GM19035 (cell line): Measurements from ENCODE around the gene SCYL1.

ENCODE experiments used
- ATAC-seq: cut with Tn5 transposase; IDR thresholded peaks from one replicate; pipeline ENCODE4 v1.9.1; 2021; ENCODE audit not compliant: unreplicated experiment

The SCYL1 gene

GRCh38 chr11:65579291-65579690 lies 54.4 kb downstream of the SCYL1 start:
- ATAC-seq, result no peak

DNA sequence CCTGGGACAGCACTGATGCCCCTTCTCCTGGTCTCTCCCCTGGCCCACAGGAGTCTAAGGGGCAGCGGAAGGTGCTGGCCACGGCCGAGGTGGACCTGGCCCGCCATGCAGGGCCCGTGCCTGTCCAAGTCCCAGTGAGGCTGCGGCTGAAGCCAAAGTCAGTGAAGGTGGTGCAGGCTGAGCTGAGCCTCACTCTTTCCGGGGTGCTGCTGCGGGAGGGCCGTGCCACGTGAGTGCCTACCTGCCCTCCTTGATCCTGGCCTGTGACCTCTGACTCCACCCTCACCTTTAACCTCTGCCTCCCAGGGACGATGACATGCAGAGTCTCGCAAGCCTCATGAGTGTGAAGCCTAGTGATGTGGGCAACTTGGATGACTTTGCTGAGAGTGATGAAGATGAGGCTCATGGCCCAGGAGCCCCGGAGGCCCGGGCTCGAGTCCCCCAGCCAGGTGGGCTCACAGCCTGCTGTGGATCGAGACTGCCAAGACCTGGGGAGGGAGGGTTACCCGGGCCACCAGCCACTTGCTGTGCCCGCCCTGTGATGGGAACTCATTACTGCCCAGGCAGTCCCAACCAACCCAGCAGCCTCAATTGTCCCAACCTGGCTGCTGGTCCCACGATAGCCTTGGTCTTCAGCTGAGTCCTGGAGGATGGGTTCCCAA lies 55.3 kb downstream of the SCYL1 start:
- no peak for ATAC-seq

GRCh38 chr11:65580756-65581155 lies 55.9 kb downstream of the SCYL1 start:
- no peak for ATAC-seq

DNA sequence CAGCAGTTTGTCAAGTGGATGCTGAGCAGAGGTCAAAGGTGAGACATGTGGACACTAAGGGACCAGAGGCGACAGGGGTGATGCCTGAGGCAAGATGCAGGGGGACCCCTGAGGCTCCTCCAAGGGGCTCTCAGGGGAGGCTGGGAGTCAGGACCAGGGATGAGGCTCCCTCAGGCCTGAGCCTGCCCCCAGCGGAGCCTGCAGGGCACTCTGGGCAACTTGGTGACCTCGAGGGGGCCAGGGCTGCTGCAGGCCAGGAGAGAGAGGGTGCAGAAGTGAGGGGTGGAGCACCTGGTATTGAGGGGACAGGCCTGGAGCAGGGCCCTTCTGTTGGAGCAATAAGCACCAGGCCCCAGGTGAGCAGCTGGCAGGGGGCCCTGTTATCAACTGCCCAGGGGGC lies 57.0 kb downstream of the SCYL1 start:
- ATAC-seq, result no peak

- no peak for ATAC-seq
Measured at GRCh38 chr11:65583589-65583988, 58.7 kb downstream of the SCYL1 start.

DNA sequence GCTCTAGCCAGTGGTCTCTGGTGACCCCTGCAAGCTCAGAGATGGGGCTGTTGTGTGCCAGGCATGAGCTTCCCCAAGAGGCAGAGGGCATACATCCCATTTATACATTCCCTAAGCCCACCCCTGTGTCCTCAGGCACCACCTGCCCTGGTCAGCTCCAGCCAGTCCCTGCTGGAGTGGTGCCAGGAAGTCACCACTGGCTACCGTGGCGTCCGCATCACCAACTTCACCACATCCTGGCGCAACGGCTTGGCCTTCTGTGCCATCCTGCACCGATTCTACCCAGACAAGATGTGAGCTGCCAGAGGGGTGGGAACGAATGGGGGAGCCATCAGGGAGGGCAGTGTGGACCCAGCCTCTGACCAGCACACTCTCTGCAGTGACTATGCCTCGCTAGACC lies 59.2 kb downstream of the SCYL1 start:
- no peak for ATAC-seq

DNA sequence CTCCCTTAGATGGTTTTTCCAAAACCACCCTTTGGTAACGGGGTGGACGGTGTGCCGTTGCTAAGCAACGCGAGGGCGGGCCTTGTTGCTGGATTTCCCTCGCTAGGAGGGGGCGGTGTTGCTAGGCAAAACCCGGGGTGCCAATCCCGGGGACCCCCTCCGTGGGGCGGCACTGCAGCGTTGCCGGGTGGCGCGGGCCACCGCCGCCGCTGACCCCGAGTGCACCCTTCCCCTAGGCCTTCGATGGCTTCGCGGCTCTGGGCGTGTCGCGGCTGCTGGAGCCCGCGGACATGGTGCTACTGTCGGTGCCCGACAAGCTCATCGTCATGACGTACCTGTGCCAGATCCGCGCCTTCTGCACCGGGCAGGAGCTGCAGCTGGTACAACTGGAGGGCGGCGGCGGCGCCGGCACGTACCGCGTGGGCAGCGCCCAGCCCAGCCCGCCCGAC lies 59.9 kb downstream of the SCYL1 start:
- ATAC-seq, result no peak

GRCh38 chr11:65585396-65586246 lies 60.7 kb downstream of the SCYL1 start:
- ATAC-seq, result no peak

- ATAC-seq, result no peak
Measured at GRCh38 chr11:65586247-65586630, 61.4 kb downstream of the SCYL1 start.

GRCh38 chr11:65586676-65587075 lies 61.8 kb downstream of the SCYL1 start:
- no peak for ATAC-seq
